Stomach (tissue), 9 donors: ENCODE data around the gene KCNK13. TPM values are rescaled to one million over a fixed set of nuclear protein-coding genes. Genes with fewer than 3 reads are reported as not detected.
"Not testable (repeated sequence)": the region's sequence is repeated elsewhere in the genome, so short reads cannot be mapped to it uniquely, and the experiment has no call there.

ENCODE experiments used
- DNase-seq, 2 donors: peaks; one replicate each; pipeline versions ENCODE4 v3.0.0 to v3.0.0-alpha.2; 2013 to 2019
- H3K27ac ChIP-seq, 5 donors: fragments of 200-600 bp in 4 of 5; sonication (generic) in 4 of 5; one replicate each; pipeline ENCODE4 v1.5.1; 2013 to 2019; ENCODE audit warnings: mild to moderate bottlenecking in 1 of 5, moderate library complexity in 1 of 5
- H3K27me3 ChIP-seq, 3 donors: fragments of 200-600 bp; sonication (generic); one replicate each; pipeline ENCODE4 v1.5.1; 2017 to 2019; ENCODE audit warnings: mixed run types in 1 of 3
- H3K36me3 ChIP-seq, 4 donors: fragments of 200-600 bp; sonication (generic); 1 replicate in 3 of 4; 2 replicates in 1 of 4; pipeline ENCODE4 v1.5.1; 2016 to 2019
- H3K4me1 ChIP-seq, 4 donors: fragments of 200-600 bp; sonication (generic); one replicate each; pipeline ENCODE4 v1.5.1; 2016 to 2019
- H3K4me3 ChIP-seq, 4 donors: fragments of 200-600 bp; sonication (generic) in 3 of 4; one replicate each; pipeline ENCODE4 v1.5.1; 2016 to 2019; ENCODE audit warnings: mild to moderate bottlenecking in 1 of 4
- H3K9me3 ChIP-seq, 4 donors: fragments of 200-600 bp; sonication (generic); one replicate each; pipeline ENCODE4 v1.5.1; 2016 to 2019
- CTCF ChIP-seq, 7 experiments: fragments of 450-650 bp in 4 of 7; fragments of 200-600 bp in 3 of 7; sonication (generic) in 3 of 7; IDR thresholded peaks; one replicate each; pipeline ENCODE4 v1.5.1; 2016 to 2019; ENCODE audit warnings: antibody characterized with exemption in 7 of 7, control low read depth in 2 of 7, mild to moderate bottlenecking in 1 of 7
- EP300 ChIP-seq: sonication (generic); formaldehyde crosslinking; IDR thresholded peaks from one replicate; pipeline ENCODE4 v1.6.1; 2017; ENCODE audit warnings: antibody characterized with exemption
- POLR2A ChIP-seq, 4 donors: fragments of 450-650 bp; IDR thresholded peaks; one replicate each; pipeline ENCODE4 v1.6.1; 2016; ENCODE audit warnings: antibody characterized with exemption in 4 of 4, control low read depth in 2 of 4, mild to moderate bottlenecking in 1 of 4, moderate library complexity in 1 of 4
- POLR2AphosphoS5 ChIP-seq, 3 donors: sonication (generic); formaldehyde crosslinking; IDR thresholded peaks; one replicate each; pipeline ENCODE4 v1.6.1; 2016; ENCODE audit warnings: antibody characterized with exemption in 3 of 3
- WGBS, 5 donors: extraction: QIAGEN DNeasy Blood & Tissue Kit in 3 of 5; methylation state at CpG; one replicate each; pipeline versions ENCODE4 v1.1.5 to v1.1.7; 2013 to 2018; 5-methylcytosine and 5-hydroxymethylcytosine counted together
- intact Hi-C: fragments of 100-400 bp; cut with DNase I; formaldehyde crosslinking; loops from one replicate; pipeline ENCODE4 v1.15.1; 2023; ENCODE audit warnings: low total_unique reads
- polyA plus RNA-seq, 3 donors: library from polyadenylated mRNA; stranded (reverse); fragments of 200-250 nt; gene quantifications; one replicate each; pipeline ENCODE4 v1.2.3, GENCODE V29; 2013
- total RNA-seq, 5 donors: library from RNA; depleted of rRNA; stranded (reverse); fragments of >200 nt; gene quantifications; one replicate each; pipeline versions ENCODE4 v1.1.0 to v1.2.3, GENCODE V29; 2014 to 2016
- donor health status: healthy with polysubstance abuse.
- donor health status: Bipolar disorder and iron deficiency.
- donor health status: healthy.

KCNK13 gene
- total and polyA plus RNA-seq, 8 donors: 0.08 to 2.5 (median 0.37) TPM; not detected in 4

GRCh38 chr14:90087433-90087832 lies 25.6 kb downstream of the KCNK13 start:
- 73 to 80% (median 75%) methylated on average over 6 of the region's 6 CpGs for WGBS, 5 donors
- no peak for TF ChIP-seq EP300
- no peak for TF ChIP-seq POLR2A (IDR thresholded peaks at IDR 0.05)
- no peak for TF ChIP-seq CTCF (IDR thresholded peaks at IDR 0.05)
- TF ChIP-seq POLR2AphosphoS5 (IDR thresholded peaks at IDR 0.05): no peak
- Histone ChIP-seq H3K27ac (no peak overlapping the region), H3K9me3 (no peaks in the 10 kb centered on the region), H3K4me3 (no peak overlapping the region), H3K4me1 (peaks cover 0 to 5% (median 2%) of the 10 kb centered on the region in 4 donors), H3K27me3 (no peaks in the 10 kb centered on the region), H3K36me3 (no peaks in the 10 kb centered on the region)
- peak in 1 of 2 donors; percentile 32 for DNase-seq
- intact Hi-C loops: no loop called here

GRCh38 chr14:90088176-90088575 lies 26.4 kb downstream of the KCNK13 start:
- Histone ChIP-seq H3K36me3 (no peaks in the 10 kb centered on the region), H3K4me1 (peaks cover 0 to 5% (median 2%) of the 10 kb centered on the region in 4 donors), H3K4me3 (no peak overlapping the region), H3K9me3 (no peaks in the 10 kb centered on the region), H3K27ac (no peak overlapping the region), H3K27me3 (no peaks in the 10 kb centered on the region)
- 66 to 89% (median 76%) methylated on average over 2 of the region's 2 CpGs for WGBS, 5 donors
- TF ChIP-seq POLR2AphosphoS5 (IDR thresholded peaks at IDR 0.05): no peak
- no peak for TF ChIP-seq CTCF (IDR thresholded peaks at IDR 0.05)
- no peak for TF ChIP-seq POLR2A (IDR thresholded peaks at IDR 0.05)
- no peak for TF ChIP-seq EP300
- DNase-seq: no peak
- intact Hi-C loops: no loop called here

GRCh38 chr14:90089486-90089885 lies 27.7 kb downstream of the KCNK13 start:
- H3K4me3 ChIP-seq, DNase-seq, H3K9me3 ChIP-seq, H3K36me3 ChIP-seq, H3K4me1 ChIP-seq, H3K27me3 ChIP-seq, intact Hi-C loops, H3K27ac ChIP-seq: not testable (repeated sequence)
- 37 to 67% (median 48%) methylated on average over 6 of the region's 6 CpGs for WGBS, 5 donors

- no peaks in the 10 kb centered on the region for H3K9me3 ChIP-seq
- intact Hi-C loops: no loop called here
- H3K27me3 ChIP-seq: no peaks in the 10 kb centered on the region
- DNase-seq: peak in 1 of 2 donors; percentile 36
- H3K36me3 ChIP-seq: no peaks in the 10 kb centered on the region
- no peak for TF ChIP-seq POLR2AphosphoS5 (IDR thresholded peaks at IDR 0.05)
- H3K4me1 ChIP-seq: peaks cover 0 to 5% (median 2%) of the 10 kb centered on the region in 4 donors
- WGBS, 5 donors: 29 to 64% (median 48%) methylated on average over 1 of the region's 1 CpG
- H3K27ac ChIP-seq: no peak overlapping the region
- no peak overlapping the region for H3K4me3 ChIP-seq
Measured at GRCh38 chr14:90091393-90091792, 29.6 kb downstream of the KCNK13 start.

- H3K36me3 ChIP-seq: no peaks in the 10 kb centered on the region
- H3K27me3 ChIP-seq: no peaks in the 10 kb centered on the region
- no peak overlapping the region for H3K4me3 ChIP-seq
- no peak for DNase-seq
- TF ChIP-seq EP300: no peak
- no peak for TF ChIP-seq POLR2A (IDR thresholded peaks at IDR 0.05)
- no peak for TF ChIP-seq POLR2AphosphoS5 (IDR thresholded peaks at IDR 0.05)
- TF ChIP-seq CTCF (IDR thresholded peaks at IDR 0.05): no peak
- no peaks in the 10 kb centered on the region for H3K9me3 ChIP-seq
- no peak overlapping the region for H3K27ac ChIP-seq
- H3K4me1 ChIP-seq: peaks cover 0 to 5% (median 2%) of the 10 kb centered on the region in 4 donors
- WGBS, 5 donors: 46 to 60% (median 50%) methylated on average over 2 of the region's 2 CpGs
- intact Hi-C loops: no loop called here
Measured at GRCh38 chr14:90093942-90094595, 32.3 kb downstream of the KCNK13 start.
